HG02759 (cell line): Measurements from ENCODE around the gene MXI1.
A peak's percentile ranks its signal among the peaks of the same experiment; 100 is the strongest.

ENCODE experiments used
- ATAC-seq: cut with Tn5 transposase; IDR thresholded peaks from one replicate; pipeline ENCODE4 v1.9.1; 2021; ENCODE audit warnings: mild to moderate bottlenecking, moderate library complexity; ENCODE audit not compliant: unreplicated experiment

MXI1 gene

GRCh38 chr10:110215286-110216170 is 8.1 kb downstream of the MXI1 start:
- no peak for ATAC-seq

GRCh38 chr10:110216240-110216639 is 8.8 kb downstream of the MXI1 start:
- ATAC-seq: no peak

GRCh38 chr10:110216942-110217661 is 9.7 kb downstream of the MXI1 start:
- ATAC-seq: no peak

- ATAC-seq: no peak
These were observed 10.2 kb downstream of the MXI1 start for GRCh38 chr10:110217662-110218008.

- ATAC-seq: no peak
These were observed 11.2 kb downstream of the MXI1 start for GRCh38 chr10:110218632-110219031.

- no peak for ATAC-seq
These were observed 12.5 kb downstream of the MXI1 start for GRCh38 chr10:110219884-110220283.

- ATAC-seq: no peak
These were observed 13.0 kb downstream of the MXI1 start for GRCh38 chr10:110220398-110220797.

GRCh38 chr10:110221044-110221720 is 13.8 kb downstream of the MXI1 start:
- ATAC-seq: no peak

GRCh38 chr10:110221721-110222261 is 14.4 kb downstream of the MXI1 start:
- ATAC-seq: peak; percentile 48

GRCh38 chr10:110222641-110223297 is 15.4 kb downstream of the MXI1 start:
- ATAC-seq: no peak

GRCh38 chr10:110223298-110223925 is 16.0 kb downstream of the MXI1 start:
- ATAC-seq: no peak

GRCh38 chr10:110224992-110225391 is 17.6 kb downstream of the MXI1 start:
- ATAC-seq: no peak

GRCh38 chr10:110225441-110225755 is 18.0 kb downstream of the MXI1 start:
- ATAC-seq: peak; percentile 10

- ATAC-seq: peak; percentile 76
These were observed 18.5 kb downstream of the MXI1 start for GRCh38 chr10:110225756-110226542.

GRCh38 chr10:110226543-110226925 is 19.1 kb downstream of the MXI1 start:
- no peak for ATAC-seq

GRCh38 chr10:110226926-110227641 is 19.7 kb downstream of the MXI1 start:
- peak; percentile 17 for ATAC-seq

GRCh38 chr10:110228066-110228465 is 20.7 kb downstream of the MXI1 start:
- ATAC-seq: no peak

GRCh38 chr10:110229155-110229554 is 21.8 kb downstream of the MXI1 start:
- no peak for ATAC-seq

GRCh38 chr10:110233846-110234245 is 26.4 kb downstream of the MXI1 start:
- no peak for ATAC-seq
